22Rv1 (cell line): ENCODE measurements around the gene TEX11.
"Not testable (repeated sequence)": the region's sequence is repeated elsewhere in the genome, so short reads cannot be mapped to it uniquely, and the experiment has no call there.

Experiments used
- H3K27ac ChIP-seq: fragments of 450-650 bp; 2 replicates; pipeline ENCODE4 v1.5.1; 2017
- CTCF ChIP-seq: fragments of 450-650 bp; IDR thresholded peaks from 2 replicates; pipeline ENCODE4 v1.5.1; 2017; ENCODE audit warnings: mild to moderate bottlenecking
- ZFX ChIP-seq: fragments of 450-650 bp; IDR thresholded peaks from 2 replicates; pipeline ENCODE4 v1.6.1; 2017; ENCODE audit warnings: antibody characterized with exemption, borderline replicate concordance

Gene TEX11

GRCh38 chrX:70755850-70756249, 152.7 kb downstream of the TEX11 start:
- no peak overlapping the region for H3K27ac ChIP-seq
- no peak for TF ChIP-seq ZFX
- no peak for TF ChIP-seq CTCF

- TF ChIP-seq CTCF (no peak), ZFX (no peak)
- no peak overlapping the region for H3K27ac ChIP-seq
Observed at GRCh38 chrX:70754169-70754848, 154.2 kb downstream of the TEX11 start.

DNA sequence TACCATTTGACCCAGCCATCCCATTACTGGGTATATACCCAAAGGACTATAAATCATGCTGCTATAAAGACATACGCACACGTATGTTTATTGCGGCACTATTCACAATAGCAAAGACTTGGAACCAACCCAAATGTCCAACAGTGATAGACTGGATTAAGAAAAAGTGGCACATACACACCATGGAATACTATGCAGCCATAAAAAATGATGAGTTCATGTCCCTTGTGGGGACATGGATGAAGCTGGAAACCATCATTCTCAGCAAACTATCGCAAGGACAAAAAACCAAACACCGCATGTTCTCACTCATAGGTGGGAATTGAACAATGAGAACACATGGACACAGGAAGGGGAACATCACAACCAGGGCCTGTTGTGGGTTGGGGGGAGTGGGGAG, 174.7 kb downstream of the TEX11 start:
- not testable (repeated sequence) for H3K27ac ChIP-seq

DNA sequence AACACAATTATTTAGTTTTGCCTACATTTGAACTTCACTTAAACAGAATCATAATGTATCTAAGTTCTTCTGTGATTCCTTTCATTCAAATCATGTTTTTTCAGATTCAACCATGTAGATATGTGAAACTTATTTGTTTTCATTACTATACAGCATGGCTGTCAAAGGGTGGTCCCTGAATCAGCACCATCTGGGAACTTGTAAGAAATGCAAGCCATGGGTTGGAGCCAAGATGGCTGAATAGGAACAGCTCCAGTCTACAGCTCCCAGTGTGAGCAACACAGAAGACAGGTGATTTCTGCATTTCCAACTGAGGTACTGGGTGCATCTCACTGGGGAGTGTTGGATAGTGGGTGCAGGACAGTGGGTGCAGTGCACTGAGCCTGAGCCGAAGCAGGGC, 180.6 kb downstream of the TEX11 start:
- H3K27ac ChIP-seq: not testable (repeated sequence)

DNA sequence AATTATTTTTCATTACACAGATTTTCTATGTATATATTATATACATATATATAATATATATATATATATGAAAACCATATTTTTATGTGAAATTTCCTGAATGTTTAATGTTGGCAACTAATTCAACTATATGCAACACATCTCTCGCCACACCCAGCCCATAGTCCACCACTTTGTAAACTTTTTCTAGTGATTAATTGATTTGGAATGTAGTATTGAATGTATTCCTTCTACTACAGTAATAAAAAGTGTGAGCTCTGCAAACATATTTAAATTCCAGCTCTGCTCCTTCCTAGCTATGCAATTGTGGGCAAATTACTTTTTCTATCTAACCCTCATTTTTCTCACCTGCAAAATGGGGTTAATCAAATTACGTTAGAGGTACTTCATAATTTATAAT, 187.8 kb downstream of the TEX11 start:
- no peak for TF ChIP-seq ZFX
- TF ChIP-seq CTCF: no peak

DNA sequence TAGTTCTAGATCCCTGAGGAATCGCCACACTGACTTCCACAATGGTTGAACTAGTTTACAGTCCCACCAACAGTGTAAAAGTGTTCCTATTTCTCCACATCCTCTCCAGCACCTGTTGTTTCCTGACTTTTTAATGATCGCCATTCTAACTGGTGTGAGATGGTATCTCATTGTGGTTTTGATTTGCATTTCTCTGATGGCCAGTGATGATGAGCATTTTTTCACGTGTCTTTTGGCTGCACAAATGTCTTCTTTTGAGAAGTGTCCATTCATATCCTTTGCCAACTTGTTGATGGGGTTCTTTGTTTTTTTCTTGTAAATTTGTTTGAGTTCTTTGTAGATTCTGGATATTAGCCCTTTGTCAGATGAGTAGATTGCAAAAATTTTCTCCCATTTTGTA, 197.2 kb downstream of the TEX11 start:
- H3K27ac ChIP-seq: not testable (repeated sequence)

More for the DNA sequence above, 187.8 kb downstream of the TEX11 start:
- H3K27ac ChIP-seq: no peak overlapping the region

DNA sequence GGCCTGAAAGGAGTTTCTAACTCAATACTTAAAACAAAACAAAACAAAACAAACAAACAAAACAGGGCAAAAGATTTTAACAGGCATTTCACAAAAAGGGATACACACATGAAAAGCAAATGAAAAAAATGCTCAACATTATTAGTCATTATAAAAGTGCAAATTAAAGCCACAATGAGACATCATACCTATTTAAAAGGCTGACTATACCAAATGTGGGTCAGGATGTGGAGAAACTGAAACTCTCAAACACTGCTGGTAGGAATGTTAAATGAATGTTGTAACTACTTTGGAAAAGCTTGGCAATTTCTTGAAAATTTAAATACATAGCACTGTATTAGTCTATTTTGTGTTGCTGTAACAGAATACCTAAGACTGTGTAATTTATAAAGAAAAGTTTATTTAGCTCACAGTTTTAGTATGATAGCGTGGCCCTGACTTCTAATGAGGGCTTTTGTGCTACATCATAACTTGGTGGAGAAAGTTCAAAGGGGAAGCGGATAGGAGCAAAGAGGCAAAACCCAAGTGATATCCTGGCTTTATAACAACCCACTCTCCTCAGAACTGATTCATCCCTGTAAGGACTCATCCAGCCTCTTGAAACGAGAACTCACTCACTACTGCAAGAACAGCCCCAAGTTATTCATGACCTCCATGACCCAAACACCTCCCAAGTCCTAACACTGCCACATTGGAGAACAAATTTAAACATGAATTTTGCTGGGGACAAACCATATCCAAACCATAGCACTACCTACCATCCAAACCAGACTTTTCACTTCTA, 214.0 kb downstream of the TEX11 start:
- no peak overlapping the region for H3K27ac ChIP-seq
- TF ChIP-seq ZFX (no peak), CTCF (no peak)

DNA sequence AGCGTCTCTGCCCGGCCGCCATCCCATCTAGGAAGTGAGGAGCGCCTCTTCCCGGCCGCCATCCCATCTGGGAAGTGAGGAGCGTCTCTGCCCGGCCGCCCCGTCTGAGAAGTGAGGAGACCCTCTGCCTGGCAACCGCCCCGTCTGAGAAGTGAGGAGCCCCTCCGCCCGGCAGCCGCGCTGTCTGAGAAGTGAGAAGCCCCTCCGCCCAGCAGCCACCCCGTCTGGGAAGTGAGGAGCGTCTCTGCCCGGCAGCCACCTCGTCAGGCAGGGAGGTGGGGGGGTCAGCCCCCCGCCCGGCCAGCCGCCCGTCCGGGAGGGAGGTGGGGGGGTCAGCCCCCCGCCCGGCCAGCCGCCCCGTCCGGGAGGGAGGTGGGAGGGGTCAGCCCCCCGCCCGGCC, 229.1 kb downstream of the TEX11 start:
- H3K27ac ChIP-seq: not testable (repeated sequence)

DNA sequence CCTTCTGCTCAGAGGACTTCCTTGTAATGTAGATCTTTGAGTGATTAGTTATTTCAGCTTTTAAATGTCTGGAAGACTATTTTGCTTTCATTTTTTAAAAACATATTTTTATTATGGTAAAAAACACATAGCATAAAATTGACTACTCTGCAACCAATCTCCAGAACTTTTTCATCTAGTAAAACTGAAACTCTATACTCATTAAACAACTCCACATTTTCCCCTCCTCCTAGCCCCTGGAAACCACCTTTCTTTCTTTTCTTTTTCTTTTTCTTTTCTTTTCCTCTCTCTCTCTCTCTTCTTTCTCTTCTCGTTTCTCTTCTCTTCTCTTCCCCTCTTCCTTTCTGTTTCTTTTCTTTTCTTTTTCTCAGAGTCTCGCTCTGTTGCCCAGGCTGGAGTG, 233.2 kb downstream of the TEX11 start:
- H3K27ac ChIP-seq: no peak overlapping the region
- TF ChIP-seq CTCF (no peak), ZFX (no peak)
